SK-N-SH (cell line): ENCODE measurements around the gene CCDC57. TPM values are rescaled to one million over a fixed set of nuclear protein-coding genes. Genes with fewer than 3 reads are reported as not detected.

Experiments
- CTCF ChIA-PET: fragments of 300-600, 350-600 bp; formaldehyde crosslinking; extraction: SDS; loops from one replicate; lab custom pipeline; 2021; lab: Yijun Ruan, JAX
- POLR2A ChIA-PET: fragments of 350-600 bp; sonication (Branson Sonifier 250); formaldehyde crosslinking; extraction: SDS; loops from one replicate; lab custom pipeline; 2020; ENCODE audit warnings: antibody characterized with exemption, inconsistent platforms; lab: Yijun Ruan, JAX
- DNase-seq: peaks from one replicate; pipeline ENCODE4 v3.0.0; 2012
- H2AFZ ChIP-seq: fragments of 200-600 bp; sonication (generic); 2 replicates; pipeline ENCODE4 v1.8.1; 2016; ENCODE audit warnings: antibody characterized with exemption, mild to moderate bottlenecking, low read depth
- H3F3A ChIP-seq: fragments of 200-600 bp; sonication (generic); replicated peaks from 2 replicates; pipeline ENCODE3; 2016; ENCODE audit warnings: antibody characterized with exemption, mild to moderate bottlenecking; ENCODE audit not compliant: insufficient read depth
- H3K27ac ChIP-seq, 2 experiments: fragments of 200-500 bp in 1 of 2; fragments of 200-600 bp in 1 of 2; sonication (Bioruptor generic) in 1 of 2; sonication (generic), shearing (Covaris generic) in 1 of 2; 2 replicates each; pipeline versions ENCODE4 v1.5.1 to v1.6.1; 2014 to 2016; ENCODE audit warnings: low read depth in 2 of 2, inconsistent platforms in 1 of 2, low read length in 1 of 2, mild to moderate bottlenecking in 1 of 2, mixed read lengths in 1 of 2
- H3K27me3 ChIP-seq: fragments of 200-600 bp; sonication (generic), shearing (Covaris generic); 2 replicates; pipeline ENCODE4 v1.6.1; 2016; ENCODE audit warnings: mixed run types; ENCODE audit not compliant: insufficient read depth
- H3K36me3 ChIP-seq, 2 experiments: fragments of 200-500 bp in 1 of 2; fragments of 200-600 bp in 1 of 2; sonication (Bioruptor generic) in 1 of 2; sonication (generic) in 1 of 2; replicated peaks in 1 of 2; 2 replicates each; pipeline versions ENCODE3 to v1.5.1; 2014 to 2016; ENCODE audit warnings: low read length in 1 of 2, mild to moderate bottlenecking in 1 of 2; ENCODE audit not compliant: insufficient read depth in 2 of 2, control insufficient read depth in 1 of 2
- H3K4me1 ChIP-seq, 2 experiments: fragments of 200-500 bp in 1 of 2; fragments of 200-600 bp in 1 of 2; sonication (Bioruptor generic) in 1 of 2; sonication (generic), shearing (Covaris generic) in 1 of 2; 2 replicates each; pipeline versions ENCODE4 v1.5.1 to v1.6.1; 2014 to 2016; ENCODE audit warnings: low read depth in 1 of 2, low read length in 1 of 2, mixed run types in 1 of 2; ENCODE audit not compliant: insufficient read depth in 2 of 2, control insufficient read depth in 1 of 2
- H3K4me2 ChIP-seq: fragments of 200-600 bp; sonication (generic), shearing (Covaris generic); 2 replicates; pipeline ENCODE4 v1.6.1; 2017; ENCODE audit warnings: mixed run types
- H3K4me3 ChIP-seq, 2 experiments: fragments of 200-500 bp in 1 of 2; fragments of 200-600 bp in 1 of 2; sonication (Bioruptor generic) in 1 of 2; sonication (generic), shearing (Covaris generic) in 1 of 2; 2 replicates each; pipeline versions ENCODE4 v1.5.1 to v1.8.1; 2014 to 2016; ENCODE audit warnings: low read depth in 2 of 2, inconsistent platforms in 1 of 2, low read length in 1 of 2, mild to moderate bottlenecking in 1 of 2, mixed read lengths in 1 of 2, moderate library complexity in 1 of 2
- H3K79me2 ChIP-seq: fragments of 200-600 bp; sonication (generic); 2 replicates; pipeline ENCODE4 v1.8.1; 2017; ENCODE audit warnings: mild to moderate bottlenecking; ENCODE audit not compliant: insufficient read depth
- H3K9ac ChIP-seq: fragments of 200-600 bp; sonication (generic); 2 replicates; pipeline ENCODE4 v1.6.1; 2017; ENCODE audit warnings: mixed run types
- H3K9me2 ChIP-seq: fragments of 200-600 bp; sonication (generic); 2 replicates; pipeline ENCODE4 v1.6.1; 2017; ENCODE audit warnings: mixed run types
- H3K9me3 ChIP-seq: fragments of 200-600 bp; sonication (generic); 2 replicates; pipeline ENCODE4 v1.6.1; 2017; ENCODE audit warnings: mixed run types, mild to moderate bottlenecking, moderate library complexity
- H4K20me1 ChIP-seq: fragments of 200-600 bp; sonication (generic); 2 replicates; pipeline ENCODE4 v1.6.1; 2017; ENCODE audit warnings: mild to moderate bottlenecking, mixed run types; ENCODE audit not compliant: insufficient read depth
- CHD2 ChIP-seq: fragments of 150-350 bp; IDR thresholded peaks from 2 replicates; pipeline ENCODE4 v1.6.1; 2018; ENCODE audit warnings: low read length; ENCODE audit not compliant: partially characterized antibody
- GABPA ChIP-seq: IDR thresholded peaks from 2 replicates; pipeline ENCODE4 v1.4.0; 2012; ENCODE audit warnings: low read depth, mild to moderate bottlenecking
- JUND ChIP-seq: IDR thresholded peaks from 2 replicates; pipeline ENCODE4 v1.4.0; 2012
- MEF2A ChIP-seq: IDR thresholded peaks from 2 replicates; pipeline ENCODE4 v1.4.0; 2012; ENCODE audit warnings: low read depth, borderline replicate concordance
- MXI1 ChIP-seq: IDR thresholded peaks from 2 replicates; pipeline ENCODE4 v1.6.1; 2012; ENCODE audit warnings: mild to moderate bottlenecking, low read depth, low read length, improper control_type of control experiment
- RCOR1 ChIP-seq: fragments of 150-350 bp; IDR thresholded peaks from 2 replicates; pipeline ENCODE4 v1.6.1; 2017; ENCODE audit warnings: antibody characterized with exemption, low read length
- RXRA ChIP-seq: IDR thresholded peaks from 2 replicates; pipeline ENCODE4 v1.4.0; 2012; ENCODE audit warnings: low read depth, mild to moderate bottlenecking, borderline replicate concordance
- TCF12 ChIP-seq: IDR thresholded peaks from 2 replicates; pipeline ENCODE4 v1.4.0; 2012
- TEAD4 ChIP-seq: IDR thresholded peaks from 2 replicates; pipeline ENCODE4 v1.4.0; 2012; ENCODE audit warnings: mild to moderate bottlenecking, borderline replicate concordance; ENCODE audit not compliant: insufficient read depth
- WGBS: methylation state at CpG from one replicate; pipeline ENCODE4 v1.1.6; 2017; ENCODE audit warnings: low lambda C conversion rate; 5-methylcytosine and 5-hydroxymethylcytosine counted together
- polyA plus RNA-seq, 3 experiments: library from polyadenylated mRNA; depleted of rRNA; stranded (reverse); fragments of >200 nt; gene quantifications; 2 replicates each; pipeline ENCODE4 v1.2.3, GENCODE V29; 2012
- TF ChIP-seq, protein P1 (sequence below): fragments of 200-600 bp; sonication (generic); IDR thresholded peaks from 2 replicates; pipeline ENCODE4 v1.6.1; 2017; ENCODE audit warnings: antibody characterized with exemption, mild to moderate bottlenecking, moderate library complexity
- TF ChIP-seq, protein P2 (sequence below): IDR thresholded peaks from 2 replicates; pipeline ENCODE4 v1.4.0; 2012; ENCODE audit warnings: low read depth, borderline replicate concordance

The CCDC57 gene
- polyA plus RNA-seq, 1 of the 3 experiments (the other 2 are of a cell fraction): 68.6 TPM

GRCh38 chr17:82055023-82055964 is 157.3 kb downstream of the CCDC57 start:
- peaks cover 27% of the 10 kb centered on the region for H3F3A ChIP-seq
- 95% methylated on average over 19 of the region's 26 CpGs for WGBS
- TF ChIP-seq GABPA (no peak), JUND (no peak), RXRA (no peak), MEF2A (no peak), RCOR1 (no peak), MXI1 (no peak), CHD2 (no peak)
- TF ChIP-seq, protein P1, sequence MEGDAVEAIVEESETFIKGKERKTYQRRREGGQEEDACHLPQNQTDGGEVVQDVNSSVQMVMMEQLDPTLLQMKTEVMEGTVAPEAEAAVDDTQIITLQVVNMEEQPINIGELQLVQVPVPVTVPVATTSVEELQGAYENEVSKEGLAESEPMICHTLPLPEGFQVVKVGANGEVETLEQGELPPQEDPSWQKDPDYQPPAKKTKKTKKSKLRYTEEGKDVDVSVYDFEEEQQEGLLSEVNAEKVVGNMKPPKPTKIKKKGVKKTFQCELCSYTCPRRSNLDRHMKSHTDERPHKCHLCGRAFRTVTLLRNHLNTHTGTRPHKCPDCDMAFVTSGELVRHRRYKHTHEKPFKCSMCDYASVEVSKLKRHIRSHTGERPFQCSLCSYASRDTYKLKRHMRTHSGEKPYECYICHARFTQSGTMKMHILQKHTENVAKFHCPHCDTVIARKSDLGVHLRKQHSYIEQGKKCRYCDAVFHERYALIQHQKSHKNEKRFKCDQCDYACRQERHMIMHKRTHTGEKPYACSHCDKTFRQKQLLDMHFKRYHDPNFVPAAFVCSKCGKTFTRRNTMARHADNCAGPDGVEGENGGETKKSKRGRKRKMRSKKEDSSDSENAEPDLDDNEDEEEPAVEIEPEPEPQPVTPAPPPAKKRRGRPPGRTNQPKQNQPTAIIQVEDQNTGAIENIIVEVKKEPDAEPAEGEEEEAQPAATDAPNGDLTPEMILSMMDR: no peak

GRCh38 chr17:82054351-82055022 is 158.2 kb downstream of the CCDC57 start:
- Histone ChIP-seq H3K36me3 (peaks cover 29 to 72% of the 10 kb centered on the region in 2 experiments), H3K9me2 (no peaks in the 10 kb centered on the region), H3K27me3 (no peaks in the 10 kb centered on the region), H3K4me3 (no peak overlapping the region), H2AFZ (no peak overlapping the region), H3F3A (peaks cover 20% of the 10 kb centered on the region), H3K9ac (no peak overlapping the region), H3K9me3 (no peaks in the 10 kb centered on the region), H3K79me2 (peaks cover 49% of the 10 kb centered on the region), H3K27ac (no peak overlapping the region; a peak in 1 of 4 replicates), H4K20me1 (peaks cover 14% of the 10 kb centered on the region; the same call in 1 of the 2 replicates), H3K4me2 (no peak overlapping the region), H3K4me1 (peaks cover 0 to 30% of the 10 kb centered on the region in 2 experiments; a peak in 2 of 4 replicates)
- CTCF ChIA-PET: interaction anchor here (0.8 to 5.1 kb wide), 10 partner anchors 15 to 100 kb away, joined by 3 to 24 read pairs (median 3); partner anchors contain the start of gene DCXR
- 93% methylated on average over 28 of the region's 38 CpGs for WGBS
- POLR2A ChIA-PET: interaction anchor here (1.0 to 1.6 kb wide), 2 partner anchors 9 to 44 kb away, joined by 4 read pairs; partner anchors contain the start of gene FASN
- no peak for DNase-seq
- TF ChIP-seq RXRA (no peak), TEAD4 (no peak), TCF12 (no peak), MEF2A (no peak), CHD2 (no peak), GABPA (no peak)
- TF ChIP-seq, protein P2, sequence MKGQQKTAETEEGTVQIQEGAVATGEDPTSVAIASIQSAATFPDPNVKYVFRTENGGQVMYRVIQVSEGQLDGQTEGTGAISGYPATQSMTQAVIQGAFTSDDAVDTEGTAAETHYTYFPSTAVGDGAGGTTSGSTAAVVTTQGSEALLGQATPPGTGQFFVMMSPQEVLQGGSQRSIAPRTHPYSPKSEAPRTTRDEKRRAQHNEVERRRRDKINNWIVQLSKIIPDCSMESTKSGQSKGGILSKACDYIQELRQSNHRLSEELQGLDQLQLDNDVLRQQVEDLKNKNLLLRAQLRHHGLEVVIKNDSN: no peak

More at GRCh38 chr17:82055023-82055964, 157.3 kb downstream of the CCDC57 start:
- H3K36me3 ChIP-seq: peaks cover 30 to 72% of the 10 kb centered on the region in 2 experiments
- peaks cover 48% of the 10 kb centered on the region for H3K79me2 ChIP-seq
- DNase-seq: no peak
- no peaks in the 10 kb centered on the region for H3K27me3 ChIP-seq
- H3K9ac ChIP-seq: no peak overlapping the region
- no peaks in the 10 kb centered on the region for H3K9me3 ChIP-seq
- no peak overlapping the region for H3K4me2 ChIP-seq
- POLR2A ChIA-PET: interaction anchor here (1.0 to 1.6 kb wide), 3 partner anchors 8 to 43 kb away, joined by 3 to 4 read pairs (median 4); partner anchors contain the start of gene FASN
- no peaks in the 10 kb centered on the region for H3K9me2 ChIP-seq
- CTCF ChIA-PET: interaction anchor here (0.8 to 5.1 kb wide), 9 partner anchors 10 to 98 kb away, joined by 3 to 24 read pairs (median 3); partner anchors contain the start of genes CENPX, DCXR and DUS1L
- no peak overlapping the region; a peak in 1 of 4 replicates for H3K27ac ChIP-seq
- peaks cover 14% of the 10 kb centered on the region; the same call in 1 of the 2 replicates for H4K20me1 ChIP-seq
- peaks cover 0 to 25% of the 10 kb centered on the region in 2 experiments; a peak in 2 of 4 replicates for H3K4me1 ChIP-seq
- H2AFZ ChIP-seq: no peak overlapping the region
- no peak overlapping the region for H3K4me3 ChIP-seq
